HG02852 (cell line): ENCODE measurements around the gene UCMA.

Experiments used
- ATAC-seq: cut with Tn5 transposase; IDR thresholded peaks from one replicate; pipeline ENCODE4 v1.9.1; 2021; ENCODE audit warnings: mild to moderate bottlenecking, moderate library complexity; ENCODE audit not compliant: unreplicated experiment

UCMA gene

GRCh38 chr10:13189961-13190360, 44.2 kb downstream of the UCMA start:
- ATAC-seq, result no peak

DNA sequence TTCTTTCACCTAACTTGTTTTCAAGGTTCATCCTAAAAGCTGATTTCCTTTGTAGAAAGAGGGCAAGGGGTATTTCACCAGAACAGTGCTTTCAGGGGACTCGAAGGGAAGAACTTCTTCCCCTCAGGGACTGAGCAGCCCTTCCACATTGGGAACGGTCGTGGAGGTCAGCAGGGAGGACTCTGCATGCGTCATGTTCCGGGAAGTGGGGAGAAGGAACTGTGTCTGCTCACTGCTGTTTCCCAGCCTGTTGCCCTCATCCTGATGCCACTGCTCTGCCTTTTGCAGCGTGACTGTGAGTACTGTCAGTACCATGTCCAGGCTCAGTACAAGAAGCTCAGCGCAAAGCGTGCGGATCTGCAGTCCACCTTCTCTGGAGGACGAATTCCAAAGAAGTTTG, 45.6 kb downstream of the UCMA start:
- no peak for ATAC-seq

DNA sequence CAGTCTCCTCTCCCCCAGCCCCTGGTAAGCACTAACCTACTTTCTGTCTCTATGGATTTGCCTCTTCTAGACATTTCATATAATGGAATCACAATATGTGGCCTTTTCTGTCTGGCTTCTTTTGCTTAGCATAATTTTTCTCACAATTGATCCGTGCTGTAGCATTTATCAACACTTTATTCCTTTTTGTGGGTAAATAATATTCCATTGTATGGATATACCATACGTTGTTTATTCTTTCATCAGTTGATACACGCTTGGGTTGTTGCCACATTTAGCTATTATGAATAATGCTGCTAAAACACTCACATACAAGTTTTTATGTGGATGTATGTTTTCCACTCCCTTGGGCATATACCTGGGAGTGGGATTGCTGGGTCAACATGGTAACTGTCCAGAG, 47.0 kb downstream of the UCMA start:
- no peak for ATAC-seq

DNA sequence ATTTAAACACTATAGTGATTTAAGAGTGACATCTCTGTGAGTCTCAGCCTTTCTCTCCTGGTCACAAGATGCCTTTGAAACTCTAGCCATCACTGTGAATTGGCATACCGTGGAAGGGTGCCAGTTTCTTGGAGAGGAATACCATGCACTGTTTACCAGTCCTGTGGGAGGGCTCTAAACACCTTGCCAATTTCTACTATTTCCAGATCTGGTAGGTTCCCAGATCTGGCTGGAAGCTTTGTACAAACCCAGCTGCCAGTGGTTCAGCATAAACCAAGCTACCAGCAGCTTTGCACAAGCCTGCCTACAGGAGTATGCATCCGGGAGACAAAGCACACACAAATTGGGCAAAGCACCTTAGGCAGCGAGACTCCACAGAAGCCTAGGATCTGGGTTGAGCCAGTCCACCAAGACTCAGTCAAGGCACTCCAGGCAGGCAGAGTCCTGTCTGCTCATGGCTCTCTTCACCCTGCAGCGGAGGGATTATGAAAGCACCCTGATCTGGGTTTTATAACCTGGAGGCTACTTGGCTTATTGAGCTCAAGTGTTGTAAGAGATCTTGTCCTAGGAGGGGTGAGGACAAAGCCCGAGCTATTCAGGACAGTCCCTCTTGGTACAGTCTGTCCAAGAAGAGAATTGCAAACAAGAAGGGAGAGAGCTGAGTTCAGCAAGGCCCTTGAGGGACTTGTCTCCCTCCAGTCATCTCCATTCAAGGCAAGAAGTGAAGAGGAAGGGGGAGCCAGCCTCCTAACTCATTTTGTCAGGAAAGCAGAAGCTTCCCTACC, 49.3 kb downstream of the UCMA start:
- ATAC-seq, result no peak

DNA sequence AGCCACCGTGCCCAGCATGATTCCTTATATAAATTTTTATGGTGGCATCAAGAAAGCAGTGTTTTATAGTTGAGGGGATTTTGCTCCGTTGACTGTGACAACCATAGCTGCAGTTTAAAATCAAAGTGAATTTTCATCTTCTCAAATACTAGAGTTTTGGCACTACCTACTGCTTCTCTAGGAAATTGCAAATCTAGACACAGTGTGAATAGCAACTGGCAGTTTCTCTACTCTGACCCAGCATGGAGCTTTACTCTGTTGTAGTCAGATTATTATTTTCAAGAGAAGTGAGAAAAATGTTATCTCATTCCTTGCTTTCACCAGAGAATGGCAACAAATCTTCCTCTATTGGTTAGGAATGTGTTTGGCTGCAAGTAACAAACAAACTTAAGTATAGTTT, 49.9 kb downstream of the UCMA start:
- no peak for ATAC-seq

DNA sequence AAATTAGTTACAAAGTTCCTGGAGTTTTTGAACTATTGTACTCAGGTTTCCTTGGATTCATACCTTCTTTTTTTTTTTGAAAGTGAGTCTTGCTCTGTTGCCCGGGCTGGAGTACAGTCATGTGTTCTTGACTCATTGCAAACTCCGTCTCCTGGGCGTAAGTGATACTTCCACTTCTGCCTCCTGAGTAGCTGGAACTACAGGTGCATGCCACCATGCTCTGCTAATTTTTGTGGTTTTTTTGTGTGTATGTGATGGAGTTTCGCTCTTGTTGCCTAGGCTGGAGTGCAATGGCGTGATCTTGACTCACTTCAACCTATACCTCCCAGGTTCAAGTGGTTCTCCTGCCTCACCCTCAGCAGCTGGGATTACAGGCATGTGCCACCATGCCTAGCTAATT, 50.5 kb downstream of the UCMA start:
- peak; percentile 68 for ATAC-seq

GRCh38 chr10:13182424-13182823, 51.8 kb downstream of the UCMA start:
- ATAC-seq, result no peak

- ATAC-seq, result peak; percentile 61
Observed at GRCh38 chr10:13180788-13181187, 53.4 kb downstream of the UCMA start.

- no peak for ATAC-seq
Observed at GRCh38 chr10:13173616-13174015, 60.6 kb downstream of the UCMA start.
